SK-N-SH (cell line): ENCODE data around the gene COL20A1. TPM values are rescaled to one million over a fixed set of nuclear protein-coding genes. Genes with fewer than 3 reads are reported as not detected.

ENCODE experiments used
- CTCF ChIA-PET: fragments of 300-600, 350-600 bp; formaldehyde crosslinking; extraction: SDS; loops from one replicate; lab custom pipeline; 2021; lab: Yijun Ruan, JAX
- POLR2A ChIA-PET: fragments of 350-600 bp; sonication (Branson Sonifier 250); formaldehyde crosslinking; extraction: SDS; loops from one replicate; lab custom pipeline; 2020; ENCODE audit warnings: antibody characterized with exemption, inconsistent platforms; lab: Yijun Ruan, JAX
- DNase-seq: peaks from one replicate; pipeline ENCODE4 v3.0.0; 2012
- H2AFZ ChIP-seq: fragments of 200-600 bp; sonication (generic); 2 replicates; pipeline ENCODE4 v1.8.1; 2016; ENCODE audit warnings: antibody characterized with exemption, mild to moderate bottlenecking, low read depth
- H3F3A ChIP-seq: fragments of 200-600 bp; sonication (generic); replicated peaks from 2 replicates; pipeline ENCODE3; 2016; ENCODE audit warnings: antibody characterized with exemption, mild to moderate bottlenecking; ENCODE audit not compliant: insufficient read depth
- H3K27ac ChIP-seq, 2 experiments: fragments of 200-500 bp in 1 of 2; fragments of 200-600 bp in 1 of 2; sonication (Bioruptor generic) in 1 of 2; sonication (generic), shearing (Covaris generic) in 1 of 2; 2 replicates each; pipeline versions ENCODE4 v1.5.1 to v1.6.1; 2014 to 2016; ENCODE audit warnings: low read depth in 2 of 2, inconsistent platforms in 1 of 2, low read length in 1 of 2, mild to moderate bottlenecking in 1 of 2, mixed read lengths in 1 of 2
- H3K27me3 ChIP-seq: fragments of 200-600 bp; sonication (generic), shearing (Covaris generic); 2 replicates; pipeline ENCODE4 v1.6.1; 2016; ENCODE audit warnings: mixed run types; ENCODE audit not compliant: insufficient read depth
- H3K36me3 ChIP-seq, 2 experiments: fragments of 200-500 bp in 1 of 2; fragments of 200-600 bp in 1 of 2; sonication (Bioruptor generic) in 1 of 2; sonication (generic) in 1 of 2; replicated peaks in 1 of 2; 2 replicates each; pipeline versions ENCODE3 to v1.5.1; 2014 to 2016; ENCODE audit warnings: low read length in 1 of 2, mild to moderate bottlenecking in 1 of 2; ENCODE audit not compliant: insufficient read depth in 2 of 2, control insufficient read depth in 1 of 2
- H3K4me1 ChIP-seq, 2 experiments: fragments of 200-500 bp in 1 of 2; fragments of 200-600 bp in 1 of 2; sonication (Bioruptor generic) in 1 of 2; sonication (generic), shearing (Covaris generic) in 1 of 2; 2 replicates each; pipeline versions ENCODE4 v1.5.1 to v1.6.1; 2014 to 2016; ENCODE audit warnings: low read depth in 1 of 2, low read length in 1 of 2, mixed run types in 1 of 2; ENCODE audit not compliant: insufficient read depth in 2 of 2, control insufficient read depth in 1 of 2
- H3K4me2 ChIP-seq: fragments of 200-600 bp; sonication (generic), shearing (Covaris generic); 2 replicates; pipeline ENCODE4 v1.6.1; 2017; ENCODE audit warnings: mixed run types
- H3K4me3 ChIP-seq, 2 experiments: fragments of 200-500 bp in 1 of 2; fragments of 200-600 bp in 1 of 2; sonication (Bioruptor generic) in 1 of 2; sonication (generic), shearing (Covaris generic) in 1 of 2; 2 replicates each; pipeline versions ENCODE4 v1.5.1 to v1.8.1; 2014 to 2016; ENCODE audit warnings: low read depth in 2 of 2, inconsistent platforms in 1 of 2, low read length in 1 of 2, mild to moderate bottlenecking in 1 of 2, mixed read lengths in 1 of 2, moderate library complexity in 1 of 2
- H3K79me2 ChIP-seq: fragments of 200-600 bp; sonication (generic); 2 replicates; pipeline ENCODE4 v1.8.1; 2017; ENCODE audit warnings: mild to moderate bottlenecking; ENCODE audit not compliant: insufficient read depth
- H3K9ac ChIP-seq: fragments of 200-600 bp; sonication (generic); 2 replicates; pipeline ENCODE4 v1.6.1; 2017; ENCODE audit warnings: mixed run types
- H3K9me2 ChIP-seq: fragments of 200-600 bp; sonication (generic); 2 replicates; pipeline ENCODE4 v1.6.1; 2017; ENCODE audit warnings: mixed run types
- H3K9me3 ChIP-seq: fragments of 200-600 bp; sonication (generic); 2 replicates; pipeline ENCODE4 v1.6.1; 2017; ENCODE audit warnings: mixed run types, mild to moderate bottlenecking, moderate library complexity
- H4K20me1 ChIP-seq: fragments of 200-600 bp; sonication (generic); 2 replicates; pipeline ENCODE4 v1.6.1; 2017; ENCODE audit warnings: mild to moderate bottlenecking, mixed run types; ENCODE audit not compliant: insufficient read depth
- CHD2 ChIP-seq: fragments of 150-350 bp; IDR thresholded peaks from 2 replicates; pipeline ENCODE4 v1.6.1; 2018; ENCODE audit warnings: low read length; ENCODE audit not compliant: partially characterized antibody
- ELF1 ChIP-seq: IDR thresholded peaks from 2 replicates; pipeline ENCODE4 v1.4.0; 2012
- EP300 ChIP-seq, 2 experiments: IDR thresholded peaks; 2 replicates each; pipeline versions ENCODE4 v1.4.0 to v1.6.1; 2012; ENCODE audit warnings: borderline replicate concordance in 1 of 2, low read depth in 1 of 2, low read length in 1 of 2
- EZH2phosphoT487 ChIP-seq: fragments of 200-600 bp; sonication (generic); IDR thresholded peaks from 2 replicates; pipeline ENCODE4 v1.6.1; 2017; ENCODE audit warnings: low read depth, mixed run types, mild to moderate bottlenecking, antibody characterized with exemption, moderate library complexity, borderline replicate concordance
- FOSL2 ChIP-seq: IDR thresholded peaks from 2 replicates; pipeline ENCODE4 v1.4.0; 2012; ENCODE audit warnings: low read depth, mild to moderate bottlenecking, moderate library complexity, borderline replicate concordance
- FOXJ3 ChIP-seq: sonication (generic); formaldehyde crosslinking; IDR thresholded peaks from 2 replicates; pipeline ENCODE4 v1.5.1; 2020; ENCODE audit warnings: mild to moderate bottlenecking, missing genetic modification reagents
- FOXM1 ChIP-seq: IDR thresholded peaks from 2 replicates; pipeline ENCODE4 v1.4.0; 2012; ENCODE audit warnings: low read depth, mild to moderate bottlenecking
- GABPA ChIP-seq: IDR thresholded peaks from 2 replicates; pipeline ENCODE4 v1.4.0; 2012; ENCODE audit warnings: low read depth, mild to moderate bottlenecking
- GATA2 ChIP-seq: sonication (generic); formaldehyde crosslinking; IDR thresholded peaks from 2 replicates; pipeline ENCODE4 v1.5.0; 2020; ENCODE audit warnings: mild to moderate bottlenecking, missing genetic modification reagents
- NFIC ChIP-seq: IDR thresholded peaks from 2 replicates; pipeline ENCODE4 v1.4.0; 2012; ENCODE audit warnings: borderline replicate concordance
- PBX3 ChIP-seq: IDR thresholded peaks from 2 replicates; pipeline ENCODE4; 2012
- POLR2AphosphoS5 ChIP-seq: IDR thresholded peaks from 2 replicates; pipeline ENCODE4 v1.6.1; 2012; ENCODE audit warnings: low read depth, low read length
- RCOR1 ChIP-seq: fragments of 150-350 bp; IDR thresholded peaks from 2 replicates; pipeline ENCODE4 v1.6.1; 2017; ENCODE audit warnings: antibody characterized with exemption, low read length
- REST ChIP-seq: IDR thresholded peaks from 2 replicates; pipeline ENCODE4 v1.6.1; 2012; ENCODE audit warnings: mild to moderate bottlenecking, low read depth, low read length, moderate library complexity
- SIN3A ChIP-seq: IDR thresholded peaks from 2 replicates; pipeline ENCODE4 v1.6.1; 2012; ENCODE audit warnings: low read depth, mild to moderate bottlenecking, low read length, moderate library complexity, borderline replicate concordance
- SMC3 ChIP-seq: IDR thresholded peaks from 2 replicates; pipeline ENCODE4 v1.6.1; 2012; ENCODE audit warnings: low read depth, low read length, improper control_type of control experiment
- TAF1 ChIP-seq: IDR thresholded peaks from 2 replicates; pipeline ENCODE4 v1.6.1; 2012; ENCODE audit warnings: low read depth, mild to moderate bottlenecking, low read length, moderate library complexity, borderline replicate concordance
- TEAD4 ChIP-seq: IDR thresholded peaks from 2 replicates; pipeline ENCODE4 v1.4.0; 2012; ENCODE audit warnings: mild to moderate bottlenecking, borderline replicate concordance; ENCODE audit not compliant: insufficient read depth
- YY1 ChIP-seq: IDR thresholded peaks from 2 replicates; pipeline ENCODE4 v1.4.0; 2012; ENCODE audit warnings: low read depth, mild to moderate bottlenecking
- ZBTB33 ChIP-seq: IDR thresholded peaks from 2 replicates; pipeline ENCODE4 v1.4.0; 2012; ENCODE audit warnings: low read depth, borderline replicate concordance
- WGBS: methylation state at CpG from one replicate; pipeline ENCODE4 v1.1.6; 2017; ENCODE audit warnings: low lambda C conversion rate; 5-methylcytosine and 5-hydroxymethylcytosine counted together
- polyA plus RNA-seq, 3 experiments: library from polyadenylated mRNA; depleted of rRNA; stranded (reverse); fragments of >200 nt; gene quantifications; 2 replicates each; pipeline ENCODE4 v1.2.3, GENCODE V29; 2012

Gene COL20A1
- polyA plus RNA-seq, 1 of the 3 experiments (the other 2 are of a cell fraction): not detected

- no peak overlapping the region for H2AFZ ChIP-seq
- H3F3A ChIP-seq: no peaks in the 10 kb centered on the region
- no peaks in the 10 kb centered on the region for H4K20me1 ChIP-seq
- H3K27ac ChIP-seq: no peak overlapping the region
- WGBS: 73% methylated on average over 25 of the region's 59 CpGs
- H3K79me2 ChIP-seq: no peaks in the 10 kb centered on the region
- DNase-seq: no peak
- H3K27me3 ChIP-seq: no peaks in the 10 kb centered on the region
- H3K4me2 ChIP-seq: no peak overlapping the region
- no peak overlapping the region for H3K4me3 ChIP-seq
- no peaks in the 10 kb centered on the region for H3K36me3 ChIP-seq
- TF ChIP-seq NFIC: no peak
- no peak for TF ChIP-seq ELF1
- no peak for TF ChIP-seq RCOR1
- TF ChIP-seq EP300 (IDR thresholded peaks at IDR 0.05; ENCODE audit: borderline replicate concordance in 1 of 2, low read depth in 1 of 2, low read length in 1 of 2): no peak
- no peak for TF ChIP-seq YY1
- TF ChIP-seq TEAD4: no peak
- TF ChIP-seq TAF1: no peak
- no peak for TF ChIP-seq GATA2 (CRISPR knock-in tag)
- no peak for TF ChIP-seq SIN3A
- TF ChIP-seq FOSL2: no peak
- no peak for TF ChIP-seq EZH2phosphoT487
- no peak for TF ChIP-seq REST
- TF ChIP-seq SMC3: no peak
- TF ChIP-seq POLR2AphosphoS5: no peak
- no peak for TF ChIP-seq ZBTB33
- no peak for TF ChIP-seq GABPA
- TF ChIP-seq FOXM1: no peak
- TF ChIP-seq CHD2: no peak
- no peak for TF ChIP-seq PBX3
- TF ChIP-seq FOXJ3 (CRISPR knock-in tag): no peak
- H3K9ac ChIP-seq: no peak overlapping the region
- H3K9me3 ChIP-seq: no peaks in the 10 kb centered on the region
- ChIA-PET CTCF (interaction anchor here (1.0 to 2.9 kb wide), 2 partner anchors 33 to 39 kb away, joined by 3 to 12 read pairs; no protein-coding TSS in a partner anchor), POLR2A (no interaction called here)
- H3K4me1 ChIP-seq: peaks cover 0 to 14% of the 10 kb centered on the region in 2 experiments; a peak in 1 of 4 replicates
- H3K9me2 ChIP-seq: no peaks in the 10 kb centered on the region
These were observed 49.8 kb downstream of the COL20A1 start for GRCh38 chr20:63342561-63343459.
